Activated CD8-positive, alpha-beta T cell treated with anti-CD3 and anti-CD28 coated beads for 36 hours (primary cell): ENCODE results near the gene ACOX2. TPM values are rescaled to one million over a fixed set of nuclear protein-coding genes. Genes with fewer than 3 reads are reported as not detected.

Experiments used
- ATAC-seq: fragments of 200-7000 bp; cut with Tn5 transposase; one replicate; pipeline ENCODE4 v1.10.0; 2021; ENCODE audit warnings: mild to moderate bottlenecking, moderate library complexity
- CTCF ChIA-PET: fragments of 350-600 bp; sonication (Branson Sonifier 250); formaldehyde crosslinking; loops from one replicate; lab custom pipeline; 2021; ENCODE audit warnings: antibody characterized with exemption; lab: Charles Lee
- POLR2A ChIA-PET: fragments of 350-600 bp; sonication (Branson Sonifier 250); formaldehyde crosslinking; loops from one replicate; lab custom pipeline; 2021; ENCODE audit warnings: antibody characterized with exemption; lab: Charles Lee
- DNase-seq: peaks from one replicate; pipeline ENCODE4 v3.0.0-alpha.2; 2020
- H3K27ac Mint-ChIP-seq: one replicate; pipeline ENCODE4 v1.8.0; 2021; ENCODE audit warnings: mild to moderate bottlenecking, mixed read lengths
- H3K27me3 Mint-ChIP-seq: one replicate; pipeline ENCODE4 v1.8.0; 2021; ENCODE audit warnings: mixed read lengths
- H3K36me3 Mint-ChIP-seq: one replicate; pipeline ENCODE4 v1.8.0; 2021; ENCODE audit warnings: low read depth, mixed read lengths
- H3K4me1 Mint-ChIP-seq: one replicate; pipeline ENCODE4 v1.8.0; 2021; ENCODE audit warnings: low read depth, mixed read lengths
- H3K4me3 Mint-ChIP-seq: one replicate; pipeline ENCODE4 v1.8.0; 2021; ENCODE audit warnings: mild to moderate bottlenecking, moderate library complexity, mixed read lengths
- H3K9me3 Mint-ChIP-seq: one replicate; pipeline ENCODE4 v1.8.0; 2021; ENCODE audit warnings: mixed read lengths
- CTCF ChIP-seq: fragments of 200-600 bp; IDR thresholded peaks from one replicate; pipeline ENCODE4 v1.8.0; 2022; ENCODE audit warnings: antibody characterized with exemption, mild to moderate bottlenecking
- intact Hi-C: fragments of 100-400 bp; cut with micrococcal nuclease; formaldehyde crosslinking; loops from one replicate; pipeline ENCODE4 v1.10.0; 2022
- total RNA-seq, 2 experiments: library from RNA; stranded (reverse); gene quantifications; one replicate each; pipeline ENCODE4 v1.2.3, GENCODE V29; 2021

The ACOX2 gene
- total RNA-seq = not detected

DNA sequence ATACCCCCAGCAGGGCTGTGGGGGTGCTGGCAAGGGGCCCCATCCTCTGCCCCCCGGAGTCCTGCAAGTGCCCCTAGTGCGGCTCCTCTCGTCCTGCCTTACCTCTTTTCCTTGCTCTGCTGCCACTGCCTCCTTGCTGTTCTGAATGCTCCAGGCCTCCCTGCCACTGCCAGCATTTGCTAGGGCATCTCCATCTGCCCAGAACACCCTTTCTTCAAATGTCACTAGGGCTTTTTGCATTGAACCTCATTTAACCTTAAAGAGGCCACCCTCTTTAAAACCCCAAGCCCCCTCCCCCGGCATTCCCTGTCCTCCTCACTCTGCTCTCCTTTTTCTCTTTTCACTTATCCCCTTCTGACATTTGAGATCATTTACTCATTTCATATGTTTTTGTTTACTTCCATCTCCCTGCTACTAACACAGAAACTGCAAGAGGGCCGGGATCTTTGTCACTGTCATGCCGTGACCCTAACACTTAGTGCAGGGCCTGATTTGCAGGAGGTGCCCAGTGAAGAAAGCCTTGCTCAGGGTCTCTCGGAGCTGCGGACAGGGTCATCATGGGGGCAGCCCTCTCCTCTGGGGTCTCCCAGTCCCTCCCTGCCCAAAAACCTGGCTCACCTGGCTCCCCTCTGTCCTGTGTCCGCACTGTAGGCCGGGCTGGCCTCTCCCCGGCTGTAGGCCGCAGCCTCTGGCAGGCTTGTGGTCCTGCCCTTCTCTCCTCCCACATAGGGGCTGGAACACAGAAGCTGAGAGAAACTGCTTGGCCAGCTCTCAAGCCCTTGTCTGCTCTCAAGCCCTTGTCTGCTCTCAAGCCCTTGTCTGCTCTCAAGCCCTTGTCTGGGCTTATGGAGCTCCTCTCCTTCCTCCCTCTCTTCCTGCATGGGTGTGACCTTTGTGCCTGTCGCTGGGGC is at the start of gene ACOX2:
Gene ACOX2 (minus strand): TSS at position 690 of the 911 bp plus-strand sequence. CDS start 2,084 bp downstream, outside the sequence.
- Mint-ChIP-seq H3K4me1 (peaks cover 12% of the 10 kb centered on the region), H3K4me3 (no peak within 1 kb of the TSS), H3K36me3 (no peaks in the 10 kb centered on the region), H3K27me3 (no peaks in the 10 kb centered on the region), H3K9me3 (no peaks in the 10 kb centered on the region), H3K27ac (no peak within 1 kb of the TSS)
- ChIA-PET CTCF (interaction anchor here (0.8 to 1.7 kb wide), 6 partner anchors 25 to 359 kb away, joined by 3 to 5 read pairs (median 3); no protein-coding TSS in a partner anchor), POLR2A (no interaction called here)
- no peak for TF ChIP-seq CTCF
- ATAC-seq (no peak), DNase-seq (no peak)
- intact Hi-C loops = loop anchor here (10.0 kb wide), 1 partner anchor 102 kb away; the partner anchor contains the start of gene PDHB

- ChIA-PET POLR2A (no interaction called here), CTCF (interaction anchor here (0.9 to 2.7 kb wide), 11 partner anchors 10 to 551 kb away, joined by 3 to 23 read pairs (median 5); no protein-coding TSS in a partner anchor)
- Mint-ChIP-seq H3K27ac (no peak overlapping the region), H3K4me3 (peak overlapping the region; percentile 73), H3K4me1 (peaks cover 13% of the 10 kb centered on the region), H3K36me3 (no peaks in the 10 kb centered on the region), H3K9me3 (no peaks in the 10 kb centered on the region), H3K27me3 (peaks cover 39% of the 10 kb centered on the region)
- intact Hi-C loops = no loop called here
- ATAC-seq (no peak), DNase-seq (no peak)
- no peak for TF ChIP-seq CTCF
Observed at GRCh38 chr3:58585994-58586393, 49.0 kb upstream of the ACOX2 start.

- Mint-ChIP-seq H3K4me3 (peak overlapping the region; percentile 73), H3K36me3 (no peaks in the 10 kb centered on the region), H3K9me3 (no peaks in the 10 kb centered on the region), H3K4me1 (peaks cover 13% of the 10 kb centered on the region), H3K27me3 (peaks cover 39% of the 10 kb centered on the region), H3K27ac (no peak overlapping the region)
- peak; percentile 85 for ATAC-seq
- TF ChIP-seq CTCF = peak; percentile 56
- DNase-seq = peak; percentile 63
- ChIA-PET CTCF (interaction anchor here (0.9 to 2.7 kb wide), 14 partner anchors 9 to 550 kb away, joined by 3 to 23 read pairs (median 4); no protein-coding TSS in a partner anchor), POLR2A (no interaction called here)
- intact Hi-C loops = no loop called here
Observed at GRCh38 chr3:58585005-58585786, 48.2 kb upstream of the ACOX2 start.

DNA sequence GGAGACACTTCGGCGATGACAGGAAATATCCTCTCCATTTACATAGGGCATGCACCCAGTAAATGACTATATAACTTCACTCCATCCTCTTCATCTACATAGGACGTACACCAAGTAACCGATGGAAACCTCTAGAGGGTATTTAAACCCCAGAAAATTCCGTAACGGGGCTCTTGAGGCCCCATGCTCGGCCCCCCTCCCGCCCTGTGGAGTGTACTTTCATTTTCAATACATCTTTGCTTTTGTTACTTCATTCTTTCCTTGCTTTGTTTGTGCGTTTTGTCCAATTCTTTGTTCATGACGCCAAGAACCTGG is 47.7 kb upstream of the ACOX2 start:
- DNase-seq (peak; percentile 31), ATAC-seq (no peak)
- Mint-ChIP-seq H3K27ac (no peak overlapping the region), H3K36me3 (no peaks in the 10 kb centered on the region), H3K9me3 (no peaks in the 10 kb centered on the region), H3K4me3 (peak overlapping the region; percentile 73), H3K27me3 (peaks cover 39% of the 10 kb centered on the region), H3K4me1 (peaks cover 13% of the 10 kb centered on the region)
- ChIA-PET CTCF (interaction anchor here (0.9 to 2.7 kb wide), 14 partner anchors 9 to 549 kb away, joined by 3 to 23 read pairs (median 4); no protein-coding TSS in a partner anchor), POLR2A (no interaction called here)
- no peak for TF ChIP-seq CTCF
- intact Hi-C loops = no loop called here
